MM.1S (cell line): ENCODE data around the gene XPNPEP2.

Source experiments
- EZH2 ChIP-seq: fragments of 300-600 bp; sonication (generic); optimal IDR thresholded peaks from 2 replicates; pipeline ENCODE3; 2017; ENCODE audit warnings: low read depth, mild to moderate bottlenecking, antibody characterized with exemption, low read length, mixed read lengths
- EZH2phosphoT487 ChIP-seq: fragments of 300-600 bp; sonication (generic); IDR thresholded peaks from 2 replicates; pipeline ENCODE4 v1.6.1; 2018; ENCODE audit warnings: antibody characterized with exemption, low read length
- TF ChIP-seq, protein P1 (sequence below): fragments of 300-600 bp; sonication (generic); IDR thresholded peaks from 2 replicates; pipeline ENCODE4 v1.5.1; 2016; ENCODE audit warnings: antibody characterized with exemption, low read length, mixed read lengths

- TF ChIP-seq, protein P1, sequence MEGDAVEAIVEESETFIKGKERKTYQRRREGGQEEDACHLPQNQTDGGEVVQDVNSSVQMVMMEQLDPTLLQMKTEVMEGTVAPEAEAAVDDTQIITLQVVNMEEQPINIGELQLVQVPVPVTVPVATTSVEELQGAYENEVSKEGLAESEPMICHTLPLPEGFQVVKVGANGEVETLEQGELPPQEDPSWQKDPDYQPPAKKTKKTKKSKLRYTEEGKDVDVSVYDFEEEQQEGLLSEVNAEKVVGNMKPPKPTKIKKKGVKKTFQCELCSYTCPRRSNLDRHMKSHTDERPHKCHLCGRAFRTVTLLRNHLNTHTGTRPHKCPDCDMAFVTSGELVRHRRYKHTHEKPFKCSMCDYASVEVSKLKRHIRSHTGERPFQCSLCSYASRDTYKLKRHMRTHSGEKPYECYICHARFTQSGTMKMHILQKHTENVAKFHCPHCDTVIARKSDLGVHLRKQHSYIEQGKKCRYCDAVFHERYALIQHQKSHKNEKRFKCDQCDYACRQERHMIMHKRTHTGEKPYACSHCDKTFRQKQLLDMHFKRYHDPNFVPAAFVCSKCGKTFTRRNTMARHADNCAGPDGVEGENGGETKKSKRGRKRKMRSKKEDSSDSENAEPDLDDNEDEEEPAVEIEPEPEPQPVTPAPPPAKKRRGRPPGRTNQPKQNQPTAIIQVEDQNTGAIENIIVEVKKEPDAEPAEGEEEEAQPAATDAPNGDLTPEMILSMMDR: no peak
- TF ChIP-seq EZH2 (no peak), EZH2phosphoT487 (no peak)
Observed at GRCh38 chrX:129777218-129778030, 38.6 kb downstream of the XPNPEP2 start.
